A549 treated with AZD9567 at 1 μM for 4 hours (cell line): ENCODE data around the gene ORM1. TPM values are rescaled to one million over a fixed set of nuclear protein-coding genes. Genes with fewer than 3 reads are reported as not detected.

Experiments
- total RNA-seq: library from RNA; stranded (reverse); fragments of 200-300 nt; extraction: Qiagen RNA extraction; gene quantifications from 5 replicates; pipeline ENCODE4 v1.2.3, GENCODE V29; 2022; ENCODE audit not compliant: insufficient read depth

ORM1 gene
- 0.17 TPM in 1 of 5 replicates, not detected in the others for total RNA-seq

DNA sequence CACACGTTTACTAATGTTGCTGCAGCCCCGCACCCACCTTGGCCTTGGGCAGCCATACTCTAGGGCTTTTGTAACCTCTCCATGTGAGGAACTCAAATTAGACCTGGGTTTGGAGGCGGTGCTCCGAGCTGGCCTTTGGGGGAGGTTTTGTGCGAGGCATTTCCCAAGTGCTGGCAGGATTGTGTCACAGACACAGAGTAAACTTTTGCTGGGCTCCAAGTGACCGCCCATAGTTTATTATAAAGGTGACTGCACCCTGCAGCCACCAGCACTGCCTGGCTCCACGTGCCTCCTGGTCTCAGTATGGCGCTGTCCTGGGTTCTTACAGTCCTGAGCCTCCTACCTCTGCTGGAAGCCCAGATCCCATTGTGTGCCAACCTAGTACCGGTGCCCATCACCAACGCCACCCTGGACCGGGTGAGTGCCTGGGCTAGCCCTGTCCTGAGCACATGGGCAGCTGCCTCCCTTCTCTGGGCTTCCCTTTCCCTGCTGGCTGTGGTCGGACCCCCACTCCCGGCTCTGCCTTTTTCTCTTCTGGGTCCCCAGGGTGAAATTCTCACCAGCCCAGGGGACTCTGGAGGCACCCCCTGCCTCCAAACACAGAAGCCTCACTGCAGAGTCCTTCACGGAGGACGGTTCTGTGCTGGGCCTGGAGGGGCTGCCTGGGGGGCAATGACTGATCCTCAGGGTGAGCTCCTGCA, at the start of gene ORM1:
Gene ORM1, plus strand, starts transcription at position 268 of the 701 bp plus-strand sequence. Its CDS starts 36 bp downstream, at position 304.

DNA sequence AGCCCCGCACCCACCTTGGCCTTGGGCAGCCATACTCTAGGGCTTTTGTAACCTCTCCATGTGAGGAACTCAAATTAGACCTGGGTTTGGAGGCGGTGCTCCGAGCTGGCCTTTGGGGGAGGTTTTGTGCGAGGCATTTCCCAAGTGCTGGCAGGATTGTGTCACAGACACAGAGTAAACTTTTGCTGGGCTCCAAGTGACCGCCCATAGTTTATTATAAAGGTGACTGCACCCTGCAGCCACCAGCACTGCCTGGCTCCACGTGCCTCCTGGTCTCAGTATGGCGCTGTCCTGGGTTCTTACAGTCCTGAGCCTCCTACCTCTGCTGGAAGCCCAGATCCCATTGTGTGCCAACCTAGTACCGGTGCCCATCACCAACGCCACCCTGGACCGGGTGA, 6.7 kb downstream of the ORM1 start, which contains the start of gene ORM2:
Gene ORM2, plus strand, starts transcription at position 245 of the 398 bp plus-strand sequence. Its CDS starts 36 bp downstream, at position 281.

Other genes starting within 250 kb of the ORM1 start
- 6.7 to 12.8 TPM (median 6.9 TPM) in 5 replicates for gene AMBP, start 244.8 kb upstream of the ORM1 start, total RNA-seq
- gene KIF12, start 223.8 kb upstream of the ORM1 start, total RNA-seq, result 1.7 to 2.3 TPM (median 1.8 TPM) in 4 of 5 replicates, not detected in the other
- 5.9 to 10.7 TPM (median 9.8 TPM) in 5 replicates for gene COL27A1, start 167.6 kb upstream of the ORM1 start, total RNA-seq
- gene ORM2, start 6.8 kb downstream of the ORM1 start, total RNA-seq, result not detected in 5 replicates
- gene AKNA, start 64.9 kb downstream of the ORM1 start, total RNA-seq, result 4.2 to 9.7 TPM (median 5.2 TPM) in 5 replicates
- gene WHRN, start 182.4 kb downstream of the ORM1 start, total RNA-seq, result 2.4 to 7.4 TPM (median 6.7 TPM) in 5 replicates